Fibroblast of lung (primary cell): ENCODE results near the gene RAPGEF5. TPM values are rescaled to one million over a fixed set of nuclear protein-coding genes. Genes with fewer than 3 reads are reported as not detected.

Experiments
- DNase-seq, 2 donors: peaks; one replicate each; pipeline versions ENCODE4 v3.0.0 to v3.0.0-alpha.2; 2010; ENCODE audit warnings: low read depth in 2 of 2
- H2AFZ ChIP-seq: 2 replicates; pipeline ENCODE4 v1.5.1; 2012; ENCODE audit warnings: low read length, control low read depth, inconsistent platforms
- H3K27ac ChIP-seq: 2 replicates; pipeline ENCODE4 v1.5.1; 2011; ENCODE audit warnings: low read length, control low read depth; ENCODE audit not compliant: insufficient read depth
- H3K27me3 ChIP-seq: 2 replicates; pipeline ENCODE4 v1.5.1; 2011; ENCODE audit warnings: mild to moderate bottlenecking, low read length; ENCODE audit not compliant: control insufficient read depth, insufficient read depth
- H3K36me3 ChIP-seq: 2 replicates; pipeline ENCODE4 v1.5.1; 2011; ENCODE audit warnings: low read length; ENCODE audit not compliant: control insufficient read depth, insufficient read depth
- H3K4me1 ChIP-seq: 2 replicates; pipeline ENCODE4 v1.5.1; 2011; ENCODE audit warnings: low read length; ENCODE audit not compliant: control insufficient read depth, insufficient read depth; ENCODE audit errors: extremely low read depth
- H3K4me2 ChIP-seq: 2 replicates; pipeline ENCODE4 v1.5.1; 2011; ENCODE audit warnings: low read length, control low read depth; ENCODE audit not compliant: insufficient read depth; ENCODE audit errors: extremely low read depth
- H3K4me3 ChIP-seq, 4 experiments: fragments of 200-600 bp in 1 of 4; sonication (generic) in 1 of 4; replicated peaks in 1 of 4; 2 replicates each; pipeline ENCODE4 v1.5.1; 2011 to 2016; ENCODE audit warnings: low read length in 4 of 4, low read depth in 3 of 4, mild to moderate bottlenecking in 3 of 4, control low read depth in 2 of 4, inconsistent platforms in 1 of 4, mixed read lengths in 1 of 4; ENCODE audit not compliant: insufficient read depth in 1 of 4; ENCODE audit errors: control extremely low read depth in 1 of 4
- H3K79me2 ChIP-seq: 2 replicates; pipeline ENCODE4 v1.5.1; 2012; ENCODE audit warnings: mild to moderate bottlenecking, low read length, inconsistent platforms; ENCODE audit not compliant: control insufficient read depth, insufficient read depth
- H3K9ac ChIP-seq: 2 replicates; pipeline ENCODE4 v1.5.1; 2011; ENCODE audit warnings: mild to moderate bottlenecking, low read length, control low read depth; ENCODE audit not compliant: insufficient read depth
- H3K9me3 ChIP-seq: 2 replicates; pipeline ENCODE4 v1.5.1; 2012; ENCODE audit warnings: low read depth, low read length; ENCODE audit not compliant: control insufficient read depth, insufficient read depth
- H4K20me1 ChIP-seq: 2 replicates; pipeline ENCODE4 v1.5.1; 2011; ENCODE audit warnings: low read length; ENCODE audit not compliant: control insufficient read depth, insufficient read depth; ENCODE audit errors: extremely low read depth
- CTCF ChIP-seq, 2 donors: IDR thresholded peaks in 1 of 2; conservative IDR thresholded peaks in 1 of 2; 1 replicate in 1 of 2; 2 replicates in 1 of 2; pipeline ENCODE4 v1.5.1; 2011 to 2012; ENCODE audit warnings: low read length in 2 of 2, control low read depth in 1 of 2, inconsistent platforms in 1 of 2, low read depth in 1 of 2, mild to moderate bottlenecking in 1 of 2
- EZH2 ChIP-seq: IDR thresholded peaks from 2 replicates; pipeline ENCODE4 v1.5.1; 2012; ENCODE audit warnings: low read length, control low read depth, mild to moderate bottlenecking; ENCODE audit errors: missing control alignments
- polyA plus RNA-seq, 2 donors: library from polyadenylated mRNA; depleted of rRNA in 1 of 2; stranded (reverse) in 1 of 2; unstranded in 1 of 2; fragments of >200 nt; gene quantifications; 2 replicates each; pipeline ENCODE4 v1.2.1, GENCODE V29; 2011 to 2012; ENCODE audit warnings: missing spikeins in 1 of 2
- total RNA-seq: library from RNA; depleted of rRNA; stranded (reverse); fragments of >200 nt; gene quantifications from 2 replicates; pipeline ENCODE4 v1.2.1, GENCODE V29; 2014

The RAPGEF5 gene
- total and polyA plus RNA-seq, 2 donors (not counting 1 experiment from before 2014, with no cell fraction given) = 1.4 to 1.5 TPM

- Histone ChIP-seq H3K27ac (no peak overlapping the region), H2AFZ (no peak overlapping the region), H3K36me3 (no peaks in the 10 kb centered on the region), H3K4me3 (no peak overlapping the region), H4K20me1 (no peaks in the 10 kb centered on the region), H3K9ac (no peak overlapping the region), H3K27me3 (no peaks in the 10 kb centered on the region), H3K9me3 (no peaks in the 10 kb centered on the region), H3K79me2 (no peaks in the 10 kb centered on the region), H3K4me1 (no peaks in the 10 kb centered on the region), H3K4me2 (no peak overlapping the region)
- no peak for DNase-seq
- TF ChIP-seq CTCF (conservative IDR thresholded peaks at IDR 0.05 in 1 of 2, IDR thresholded peaks at IDR 0.05 in 1 of 2; ENCODE audit: low read depth in 1 of 2, low read length in 2 of 2) = no peak
- no peak for TF ChIP-seq EZH2
These were observed 13.9 kb downstream of the RAPGEF5 start for GRCh38 chr7:22343071-22343470.

DNA sequence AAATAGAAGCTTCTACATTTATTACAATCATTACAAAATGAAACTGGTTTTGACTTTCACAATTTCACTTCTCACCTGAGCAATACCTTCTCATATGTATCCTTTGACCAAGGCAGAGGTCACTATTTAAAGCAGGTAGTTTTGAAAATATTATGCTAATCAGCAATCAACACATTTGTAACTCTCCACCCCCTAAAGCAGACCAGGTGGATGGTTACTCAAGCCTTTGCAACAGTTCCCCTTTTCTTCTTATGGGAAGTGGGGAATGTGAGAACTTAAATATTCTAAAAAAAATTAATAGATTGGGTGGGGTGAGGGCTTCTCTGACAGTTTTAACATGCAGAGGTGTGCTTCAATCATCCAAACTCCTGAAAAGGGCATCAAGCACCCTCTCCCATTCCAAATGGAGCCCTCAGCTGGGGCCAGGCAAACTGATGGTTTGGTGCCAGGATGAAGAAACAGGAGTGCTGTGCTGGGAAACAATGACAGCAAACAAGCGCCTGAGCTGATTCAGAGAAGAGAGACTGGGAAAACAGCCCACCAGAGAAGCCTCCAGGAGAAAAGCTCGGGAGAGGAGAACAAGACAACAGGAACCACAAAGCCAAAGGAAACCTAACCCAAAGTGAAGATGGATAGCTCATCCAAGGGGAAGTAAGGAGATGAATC, 17.1 kb downstream of the RAPGEF5 start:
- TF ChIP-seq EZH2 (no peak), CTCF (conservative IDR thresholded peaks at IDR 0.05 in 1 of 2, IDR thresholded peaks at IDR 0.05 in 1 of 2; ENCODE audit: low read depth in 1 of 2, low read length in 2 of 2) (no peak)
- H3K9ac ChIP-seq = no peak overlapping the region

DNA sequence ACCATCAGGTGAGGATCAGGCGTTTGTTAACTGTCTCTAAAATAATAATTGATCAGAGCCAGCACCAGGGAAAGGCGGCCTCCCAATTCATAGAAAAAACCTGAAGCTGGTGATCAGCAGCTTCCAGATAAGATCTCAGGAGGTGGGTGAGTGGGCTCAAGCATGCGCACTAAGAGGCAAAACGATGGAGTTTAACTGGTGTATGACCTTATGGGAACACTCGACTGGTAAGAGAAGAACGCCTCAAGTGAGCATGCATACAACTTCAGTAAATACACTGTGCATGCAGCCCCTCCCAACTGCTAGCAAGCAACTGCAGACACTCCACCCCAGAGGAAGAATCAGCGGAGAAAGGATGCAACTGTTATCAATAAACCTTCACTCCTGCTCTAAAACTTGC, 18.1 kb downstream of the RAPGEF5 start:
- Histone ChIP-seq H2AFZ (no peak overlapping the region), H3K27me3 (no peaks in the 10 kb centered on the region), H3K4me3 (no peak overlapping the region), H3K4me2 (no peak overlapping the region), H3K4me1 (no peaks in the 10 kb centered on the region), H4K20me1 (no peaks in the 10 kb centered on the region), H3K9me3 (no peaks in the 10 kb centered on the region), H3K9ac (no peak overlapping the region), H3K79me2 (no peaks in the 10 kb centered on the region), H3K27ac (no peak overlapping the region), H3K36me3 (no peaks in the 10 kb centered on the region)
- no peak for DNase-seq
- TF ChIP-seq CTCF (conservative IDR thresholded peaks at IDR 0.05 in 1 of 2, IDR thresholded peaks at IDR 0.05 in 1 of 2; ENCODE audit: low read depth in 1 of 2, low read length in 2 of 2) (no peak), EZH2 (no peak)

More for the DNA sequence above, 17.1 kb downstream of the RAPGEF5 start:
- H3K9me3 ChIP-seq = no peaks in the 10 kb centered on the region
- no peak for DNase-seq
- no peak overlapping the region for H3K4me2 ChIP-seq
- H3K27me3 ChIP-seq = no peaks in the 10 kb centered on the region
- H3K79me2 ChIP-seq = no peaks in the 10 kb centered on the region
- no peaks in the 10 kb centered on the region for H3K36me3 ChIP-seq
- H2AFZ ChIP-seq = no peak overlapping the region
- H4K20me1 ChIP-seq = no peaks in the 10 kb centered on the region
- H3K27ac ChIP-seq = no peak overlapping the region
- no peak overlapping the region for H3K4me3 ChIP-seq
- H3K4me1 ChIP-seq = no peaks in the 10 kb centered on the region
